ENCODE measurements around the gene OR10P1.
A peak's percentile ranks its signal among the peaks of the same experiment; 100 is the strongest.

Gene OR10P1

GRCh38 chr12:55681142-55682077 is 44.7 kb downstream of the OR10P1 start:
- H3K4me1 ChIP-seq (ENCODE audit: control insufficient read depth, low read length) = peaks cover 22% of the 10 kb centered on the region
- H3K27me3 ChIP-seq (ENCODE audit: control insufficient read depth, low read length) = peaks cover 8% of the 10 kb centered on the region
- TF ChIP-seq EZH2phosphoT487 (IDR thresholded peaks at IDR 0.05; ENCODE audit: borderline replicate concordance, low read length) = no peak
- TF ChIP-seq, protein P1, sequence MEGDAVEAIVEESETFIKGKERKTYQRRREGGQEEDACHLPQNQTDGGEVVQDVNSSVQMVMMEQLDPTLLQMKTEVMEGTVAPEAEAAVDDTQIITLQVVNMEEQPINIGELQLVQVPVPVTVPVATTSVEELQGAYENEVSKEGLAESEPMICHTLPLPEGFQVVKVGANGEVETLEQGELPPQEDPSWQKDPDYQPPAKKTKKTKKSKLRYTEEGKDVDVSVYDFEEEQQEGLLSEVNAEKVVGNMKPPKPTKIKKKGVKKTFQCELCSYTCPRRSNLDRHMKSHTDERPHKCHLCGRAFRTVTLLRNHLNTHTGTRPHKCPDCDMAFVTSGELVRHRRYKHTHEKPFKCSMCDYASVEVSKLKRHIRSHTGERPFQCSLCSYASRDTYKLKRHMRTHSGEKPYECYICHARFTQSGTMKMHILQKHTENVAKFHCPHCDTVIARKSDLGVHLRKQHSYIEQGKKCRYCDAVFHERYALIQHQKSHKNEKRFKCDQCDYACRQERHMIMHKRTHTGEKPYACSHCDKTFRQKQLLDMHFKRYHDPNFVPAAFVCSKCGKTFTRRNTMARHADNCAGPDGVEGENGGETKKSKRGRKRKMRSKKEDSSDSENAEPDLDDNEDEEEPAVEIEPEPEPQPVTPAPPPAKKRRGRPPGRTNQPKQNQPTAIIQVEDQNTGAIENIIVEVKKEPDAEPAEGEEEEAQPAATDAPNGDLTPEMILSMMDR (IDR thresholded peaks at IDR 0.05; ENCODE audit: low read depth, low read length, poor library complexity, severe bottlenecking) = peak; percentile 44
- H3K9me2 ChIP-seq (replicated peaks; ENCODE audit: control insufficient read depth, low read length) = no peaks in the 10 kb centered on the region
- H3K36me3 ChIP-seq (ENCODE audit: control insufficient read depth, low read length) = no peaks in the 10 kb centered on the region
- H3K4me3 ChIP-seq (ENCODE audit: low read length) = peak overlapping the region; percentile 19
- no peaks in the 10 kb centered on the region for H4K20me1 ChIP-seq (ENCODE audit: control insufficient read depth, insufficient read depth, low read depth, low read length)
- no peak overlapping the region for H3K27ac ChIP-seq (ENCODE audit: low read depth, low read length)
- peak overlapping the region; percentile 51 for H3K4me2 ChIP-seq (ENCODE audit: low read length)
- no peaks in the 10 kb centered on the region for H3K9me3 ChIP-seq (ENCODE audit: control insufficient read depth, insufficient read depth, low read length)
- no peaks in the 10 kb centered on the region for H3K79me2 ChIP-seq (ENCODE audit: control insufficient read depth, low read length)
- H3F3A ChIP-seq (ENCODE audit: control insufficient read depth, insufficient read depth) = 0 out of 2 replicates have a peak, but pooled peaks cover 2% of the 10 kb centered on the region

DNA sequence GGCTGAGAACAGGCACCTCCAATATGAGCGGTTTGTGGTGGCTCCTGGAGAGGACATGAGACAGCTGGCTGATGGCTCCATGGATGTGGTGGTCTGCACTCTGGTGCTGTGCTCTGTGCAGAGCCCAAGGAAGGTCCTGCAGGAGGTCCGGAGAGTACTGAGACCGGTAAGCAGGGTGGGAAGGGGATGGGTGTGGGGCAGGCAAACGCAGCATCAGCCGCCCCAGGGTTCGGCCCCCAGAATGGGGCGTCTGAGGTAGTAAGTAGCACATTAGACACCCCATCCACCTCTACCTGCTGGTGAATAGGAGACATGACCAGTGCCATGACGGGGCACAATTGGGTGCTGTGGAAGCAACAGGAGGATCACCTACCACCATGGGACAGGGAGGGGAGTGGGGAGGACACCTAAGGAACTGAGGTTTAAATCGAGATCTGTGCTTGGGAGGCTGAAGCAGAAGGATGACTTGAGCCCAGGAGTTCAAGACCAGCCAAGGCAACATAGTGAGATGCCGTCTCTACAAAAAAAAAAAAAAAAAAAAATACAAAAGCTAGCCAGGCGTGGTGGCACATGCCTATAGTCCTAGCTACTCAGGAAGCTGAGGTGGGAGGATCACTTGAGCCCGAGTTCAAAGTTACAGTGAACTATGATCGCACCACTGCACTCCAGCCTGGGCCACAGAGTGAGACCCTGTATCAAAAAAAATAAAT is 45.5 kb downstream of the OR10P1 start:
- Histone ChIP-seq H3K9me2 (replicated peaks; ENCODE audit: control insufficient read depth, low read length) (no peaks in the 10 kb centered on the region), H3K36me3 (ENCODE audit: control insufficient read depth, low read length) (no peaks in the 10 kb centered on the region), H3K9me3 (ENCODE audit: control insufficient read depth, insufficient read depth, low read length) (no peaks in the 10 kb centered on the region), H3F3A (ENCODE audit: control insufficient read depth, insufficient read depth) (0 out of 2 replicates have a peak, but pooled peaks cover 2% of the 10 kb centered on the region), H3K27ac (ENCODE audit: low read depth, low read length) (no peak overlapping the region), H3K4me2 (ENCODE audit: low read length) (peak overlapping the region; percentile 51), H3K4me3 (ENCODE audit: low read length) (peak overlapping the region; percentile 19), H4K20me1 (ENCODE audit: control insufficient read depth, insufficient read depth, low read depth, low read length) (no peaks in the 10 kb centered on the region), H3K79me2 (ENCODE audit: control insufficient read depth, low read length) (no peaks in the 10 kb centered on the region), H3K27me3 (ENCODE audit: control insufficient read depth, low read length) (peaks cover 8% of the 10 kb centered on the region), H3K4me1 (ENCODE audit: control insufficient read depth, low read length) (peaks cover 22% of the 10 kb centered on the region)
- TF ChIP-seq, protein P1 (IDR thresholded peaks at IDR 0.05; ENCODE audit: low read depth, low read length, poor library complexity, severe bottlenecking) = no peak
- TF ChIP-seq EZH2phosphoT487 (IDR thresholded peaks at IDR 0.05; ENCODE audit: borderline replicate concordance, low read length) = no peak

DNA sequence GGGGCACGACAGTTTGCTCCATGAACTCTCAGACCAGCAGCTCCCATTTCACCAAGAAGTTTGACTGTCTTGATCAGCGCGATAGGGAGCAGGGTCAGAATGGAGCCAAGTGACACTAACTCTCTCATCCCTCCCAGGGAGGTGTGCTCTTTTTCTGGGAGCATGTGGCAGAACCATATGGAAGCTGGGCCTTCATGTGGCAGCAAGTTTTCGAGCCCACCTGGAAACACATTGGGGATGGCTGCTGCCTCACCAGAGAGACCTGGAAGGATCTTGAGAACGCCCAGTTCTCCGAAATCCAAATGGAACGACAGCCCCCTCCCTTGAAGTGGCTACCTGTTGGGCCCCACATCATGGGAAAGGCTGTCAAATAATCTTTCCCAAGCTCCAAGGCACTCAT is 47.0 kb downstream of the OR10P1 start:
- TF ChIP-seq, protein P1 (IDR thresholded peaks at IDR 0.05; ENCODE audit: low read depth, low read length, poor library complexity, severe bottlenecking) = no peak
- TF ChIP-seq EZH2phosphoT487 (IDR thresholded peaks at IDR 0.05; ENCODE audit: borderline replicate concordance, low read length) = no peak
- peaks cover 22% of the 10 kb centered on the region for H3K4me1 ChIP-seq (ENCODE audit: control insufficient read depth, low read length)
- H3K36me3 ChIP-seq (ENCODE audit: control insufficient read depth, low read length) = no peaks in the 10 kb centered on the region
- H3K27me3 ChIP-seq (ENCODE audit: control insufficient read depth, low read length) = peaks cover 8% of the 10 kb centered on the region
- 0 out of 2 replicates have a peak, but pooled peaks cover 2% of the 10 kb centered on the region for H3F3A ChIP-seq (ENCODE audit: control insufficient read depth, insufficient read depth)
- H3K9me3 ChIP-seq (ENCODE audit: control insufficient read depth, insufficient read depth, low read length) = no peaks in the 10 kb centered on the region
- H3K4me2 ChIP-seq (ENCODE audit: low read length) = no peak overlapping the region
- H3K4me3 ChIP-seq (ENCODE audit: low read length) = no peak overlapping the region
- H3K79me2 ChIP-seq (ENCODE audit: control insufficient read depth, low read length) = no peaks in the 10 kb centered on the region
- H3K27ac ChIP-seq (ENCODE audit: low read depth, low read length) = no peak overlapping the region
- no peaks in the 10 kb centered on the region for H4K20me1 ChIP-seq (ENCODE audit: control insufficient read depth, insufficient read depth, low read depth, low read length)
- no peaks in the 10 kb centered on the region for H3K9me2 ChIP-seq (replicated peaks; ENCODE audit: control insufficient read depth, low read length)
